Activated T-cell treated with anti-CD3 and anti-CD28 coated beads, Interleukin-2, amount 50 U/mL, for 1 hour (primary cell): Measurements from ENCODE around the gene COL15A1.
"Not testable (repeated sequence)": the region's sequence is repeated elsewhere in the genome, so short reads cannot be mapped to it uniquely, and the experiment has no call there.

Source experiments
- DNase-seq: peaks from one replicate; pipeline ENCODE4 v3.0.0-alpha.2; 2020

Gene COL15A1

DNA sequence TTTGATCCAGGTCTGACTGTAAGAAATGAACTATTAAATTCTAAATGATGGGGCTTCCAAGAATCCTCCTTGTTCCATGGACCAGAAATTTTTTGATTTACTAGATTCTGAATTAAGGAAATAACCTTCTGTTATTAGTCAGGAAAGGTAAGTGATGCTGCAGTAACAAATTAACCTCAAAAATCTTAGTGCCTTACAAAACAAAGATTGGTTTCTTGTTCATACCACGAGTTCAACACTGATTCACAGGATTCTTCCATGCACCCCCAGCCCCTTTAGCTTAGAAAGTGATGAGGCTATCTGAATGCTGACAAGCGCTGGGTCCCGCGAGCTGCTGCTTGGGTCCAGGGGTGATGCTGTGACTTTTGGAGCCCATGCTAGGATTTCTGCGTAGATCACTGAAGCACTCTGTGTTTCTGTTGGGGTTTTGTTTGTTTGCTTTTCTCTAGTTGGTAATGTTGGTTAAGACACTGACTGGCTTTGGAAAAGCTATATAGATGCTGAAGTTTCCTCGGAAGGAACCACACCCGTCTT, 52.3 kb downstream of the COL15A1 start:
- DNase-seq: no peak

DNA sequence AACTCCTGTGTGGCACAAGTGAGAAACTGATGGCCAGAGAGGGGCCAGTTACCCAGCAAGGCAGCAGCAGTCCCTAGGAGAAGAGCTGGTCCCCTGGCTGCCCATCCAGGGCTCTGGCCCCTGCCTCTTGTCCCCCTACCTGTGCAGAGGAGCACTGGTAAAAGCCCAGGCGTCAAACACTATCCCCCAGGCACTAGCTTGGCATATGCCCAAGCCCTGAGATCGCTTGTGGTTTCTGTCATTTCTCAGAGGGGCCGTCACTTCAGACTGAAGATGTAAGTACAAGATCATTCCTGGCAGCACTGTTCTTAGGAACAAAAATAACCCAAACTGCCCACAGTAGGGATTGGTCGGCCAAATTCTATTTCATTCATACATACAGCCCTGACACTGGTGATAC, 53.9 kb downstream of the COL15A1 start:
- DNase-seq: no peak

GRCh38 chr9:98998441-98999151, 54.9 kb downstream of the COL15A1 start:
- peak; percentile 58 for DNase-seq

GRCh38 chr9:98999152-98999525, 55.4 kb downstream of the COL15A1 start:
- no peak for DNase-seq

GRCh38 chr9:99000476-99001395, 57.0 kb downstream of the COL15A1 start:
- peak; percentile 68 for DNase-seq

DNA sequence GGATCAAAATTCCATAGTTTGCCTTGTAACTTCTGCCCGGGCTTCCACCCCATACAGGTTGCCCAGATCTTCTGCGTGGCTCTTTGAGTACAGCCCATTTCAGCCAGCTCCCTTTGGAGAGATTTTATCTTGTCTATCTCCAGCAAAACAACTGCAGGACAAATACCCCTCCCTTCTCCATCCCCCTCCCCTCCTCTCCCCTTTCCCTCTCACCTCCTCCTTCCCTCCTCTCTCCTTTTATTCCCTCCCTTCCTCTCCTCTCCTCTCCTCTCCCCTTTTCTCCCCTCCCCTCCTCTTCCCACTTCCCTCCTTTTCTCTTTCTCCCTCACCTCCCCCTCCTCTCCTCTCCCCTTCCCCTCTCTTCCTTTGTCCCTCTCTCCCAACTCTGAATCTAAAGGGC, 58.2 kb downstream of the COL15A1 start:
- DNase-seq: no peak

- no peak for DNase-seq
Measured at GRCh38 chr9:99002706-99003105, 59.0 kb downstream of the COL15A1 start.

- DNase-seq: no peak
Measured at GRCh38 chr9:99003308-99003707, 59.6 kb downstream of the COL15A1 start.

- DNase-seq: no peak
Measured at GRCh38 chr9:99004115-99004514, 60.4 kb downstream of the COL15A1 start.

DNA sequence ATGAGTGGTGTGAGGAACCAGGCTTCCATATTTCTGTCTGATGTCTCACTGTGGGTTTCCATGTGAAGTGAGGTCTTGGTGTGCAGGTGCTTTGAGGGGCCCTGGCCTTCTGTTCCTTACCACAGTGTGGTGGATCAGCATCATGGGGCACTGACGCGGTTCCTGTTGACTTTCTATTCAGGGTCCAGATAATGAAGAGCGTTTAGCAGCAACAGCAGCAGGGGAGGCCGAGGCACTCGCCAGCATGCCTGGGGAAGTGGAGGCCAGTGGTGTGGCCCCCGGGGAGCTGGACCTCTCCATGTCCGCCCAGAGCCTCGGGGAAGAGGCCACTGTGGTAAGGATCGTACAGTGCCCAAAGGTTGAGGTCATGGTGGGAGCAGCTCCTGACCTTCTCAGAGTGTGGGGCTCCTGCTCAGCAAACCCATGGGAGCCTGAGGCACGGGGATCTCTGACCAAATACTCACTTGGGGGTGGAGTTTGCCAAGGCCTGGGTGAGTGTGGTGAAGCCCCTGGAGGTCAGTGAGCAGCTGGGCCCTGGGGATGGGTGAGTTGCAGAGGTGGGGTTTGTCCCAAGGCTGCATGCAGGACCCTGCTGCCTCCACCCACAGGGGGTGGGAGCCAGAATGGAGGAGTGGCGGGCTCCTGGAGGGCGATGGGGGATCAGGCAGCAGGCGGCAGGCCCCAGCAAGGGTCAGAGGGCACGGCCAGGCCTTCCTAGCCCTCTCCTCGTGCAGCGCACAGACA, 61.2 kb downstream of the COL15A1 start:
- DNase-seq: no peak

- DNase-seq: no peak
Measured at GRCh38 chr9:99005651-99006050, 61.9 kb downstream of the COL15A1 start.

- no peak for DNase-seq
Measured at GRCh38 chr9:99006511-99006910, 62.8 kb downstream of the COL15A1 start.

- no peak for DNase-seq
Measured at GRCh38 chr9:99006979-99007378, 63.3 kb downstream of the COL15A1 start.

DNA sequence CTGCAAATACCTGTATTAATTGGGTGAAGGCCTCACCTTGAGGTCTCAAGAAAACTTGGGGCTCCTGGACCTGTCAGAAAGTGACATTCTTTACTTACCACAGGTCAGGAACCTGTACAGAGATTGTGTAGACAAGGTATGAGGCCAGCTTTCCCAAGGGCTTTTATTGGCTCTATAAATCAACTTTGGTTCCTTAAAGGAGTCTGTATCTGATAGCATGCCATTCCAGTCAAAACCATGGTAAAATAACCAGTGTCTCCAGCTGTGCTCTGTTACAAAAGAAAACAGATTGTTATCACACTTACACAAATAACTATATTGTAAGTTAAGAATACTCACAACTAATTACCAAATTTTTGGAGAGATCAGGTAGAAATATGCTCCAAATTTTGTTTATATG, 64.5 kb downstream of the COL15A1 start:
- no peak for DNase-seq

- DNase-seq: not testable (repeated sequence)
Measured at GRCh38 chr9:99010393-99010792, 66.7 kb downstream of the COL15A1 start.

GRCh38 chr9:99011161-99011709, 67.5 kb downstream of the COL15A1 start:
- DNase-seq: no peak

- no peak for DNase-seq
Measured at GRCh38 chr9:99012957-99013512, 69.3 kb downstream of the COL15A1 start.

GRCh38 chr9:99013550-99013949, 69.8 kb downstream of the COL15A1 start:
- no peak for DNase-seq

- DNase-seq: no peak
Measured at GRCh38 chr9:99015448-99015847, 71.7 kb downstream of the COL15A1 start.

- no peak for DNase-seq
Measured at GRCh38 chr9:99015890-99016289, 72.2 kb downstream of the COL15A1 start.

DNA sequence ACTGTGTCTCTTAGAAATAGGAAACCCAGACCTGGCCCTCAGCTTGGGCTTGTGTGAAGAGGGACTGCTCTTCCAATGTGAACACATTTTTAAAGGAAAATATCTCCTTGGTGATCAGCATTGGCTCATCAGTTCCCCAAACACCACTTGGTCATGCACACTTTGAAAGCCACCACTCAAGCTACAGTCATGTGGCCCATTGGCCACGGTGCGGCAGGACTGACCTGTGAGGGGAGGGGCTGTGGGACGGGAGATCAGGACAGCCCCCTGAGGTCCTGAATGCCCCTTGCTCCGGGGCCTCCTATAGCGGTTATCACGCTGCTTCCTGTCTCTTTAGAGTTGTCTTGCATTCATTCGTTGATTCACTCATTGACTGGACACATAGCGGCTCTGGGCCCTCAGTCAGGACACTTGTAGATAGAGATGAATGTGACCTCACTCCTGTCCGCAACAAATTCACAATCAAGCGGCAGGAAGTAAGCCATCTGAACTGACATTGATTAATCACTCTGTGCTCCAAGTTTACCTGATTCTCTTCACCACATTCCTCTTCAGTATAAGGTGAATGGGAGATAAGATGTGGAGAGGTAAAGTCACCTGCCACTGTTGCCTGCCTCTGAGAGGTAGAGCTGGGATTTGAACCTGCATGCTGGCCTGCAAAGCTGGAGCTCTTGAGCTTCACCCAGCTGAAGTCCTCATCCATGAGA, 73.1 kb downstream of the COL15A1 start:
- no peak for DNase-seq

GRCh38 chr9:99018653-99019052, 74.9 kb downstream of the COL15A1 start:
- no peak for DNase-seq
